NCI-H187 (cell line): ENCODE measurements around the gene TMEM86B.
A peak's percentile ranks its signal among the peaks of the same experiment; 100 is the strongest.

Source experiments
- DNase-seq, 2 experiments: peaks; one replicate each; lab custom pipeline; 2025; lab: John Stamatoyannopoulos, UW

Gene TMEM86B

DNA sequence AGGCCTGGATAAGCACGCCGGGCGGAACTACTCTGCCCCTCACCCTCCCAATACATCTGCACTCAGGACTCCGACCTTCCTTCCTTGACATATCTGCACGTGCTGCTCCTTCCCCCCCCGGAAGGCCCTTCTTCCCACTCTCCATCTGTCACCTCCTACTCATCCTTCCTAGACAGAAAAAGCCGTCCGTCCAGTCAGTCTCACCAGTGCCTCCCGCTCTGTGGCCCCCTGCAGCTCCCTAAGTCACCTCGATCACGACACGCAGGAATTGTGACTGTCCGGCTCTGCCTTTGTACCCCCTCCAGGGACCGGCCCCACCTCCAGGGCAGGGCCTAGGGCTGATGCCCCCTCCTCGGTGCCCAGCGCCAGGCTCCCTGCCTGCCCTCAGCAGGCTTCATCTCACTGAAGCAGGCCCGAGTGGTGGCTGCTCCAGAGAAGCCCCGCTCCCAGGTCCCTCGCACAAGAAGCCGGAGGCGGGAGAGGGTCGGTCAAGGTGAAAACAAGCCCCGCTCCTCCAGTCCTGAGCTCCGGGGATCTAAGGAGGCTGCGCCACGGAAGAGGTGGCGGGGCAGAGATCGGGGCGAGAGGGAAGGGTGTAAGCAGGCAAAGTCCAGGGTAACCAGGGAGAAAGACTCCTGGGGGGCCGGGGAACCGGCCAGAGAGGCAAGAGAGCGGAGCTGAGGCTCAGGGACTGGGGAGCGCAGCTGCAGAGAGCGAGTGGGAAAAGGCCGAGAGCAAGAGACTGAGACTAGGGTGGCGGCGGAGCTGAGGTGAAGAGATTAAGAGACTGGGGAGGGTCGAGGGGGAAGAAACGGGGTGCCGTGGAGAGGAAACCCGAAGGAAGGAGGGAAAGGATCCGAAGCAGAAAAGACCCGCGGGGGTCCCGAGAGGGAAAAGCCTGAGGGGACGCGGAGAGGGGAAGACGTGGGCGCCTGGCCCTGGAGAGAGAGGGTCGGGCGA is 29.2 kb upstream of the TMEM86B start:
- no peak for DNase-seq

DNA sequence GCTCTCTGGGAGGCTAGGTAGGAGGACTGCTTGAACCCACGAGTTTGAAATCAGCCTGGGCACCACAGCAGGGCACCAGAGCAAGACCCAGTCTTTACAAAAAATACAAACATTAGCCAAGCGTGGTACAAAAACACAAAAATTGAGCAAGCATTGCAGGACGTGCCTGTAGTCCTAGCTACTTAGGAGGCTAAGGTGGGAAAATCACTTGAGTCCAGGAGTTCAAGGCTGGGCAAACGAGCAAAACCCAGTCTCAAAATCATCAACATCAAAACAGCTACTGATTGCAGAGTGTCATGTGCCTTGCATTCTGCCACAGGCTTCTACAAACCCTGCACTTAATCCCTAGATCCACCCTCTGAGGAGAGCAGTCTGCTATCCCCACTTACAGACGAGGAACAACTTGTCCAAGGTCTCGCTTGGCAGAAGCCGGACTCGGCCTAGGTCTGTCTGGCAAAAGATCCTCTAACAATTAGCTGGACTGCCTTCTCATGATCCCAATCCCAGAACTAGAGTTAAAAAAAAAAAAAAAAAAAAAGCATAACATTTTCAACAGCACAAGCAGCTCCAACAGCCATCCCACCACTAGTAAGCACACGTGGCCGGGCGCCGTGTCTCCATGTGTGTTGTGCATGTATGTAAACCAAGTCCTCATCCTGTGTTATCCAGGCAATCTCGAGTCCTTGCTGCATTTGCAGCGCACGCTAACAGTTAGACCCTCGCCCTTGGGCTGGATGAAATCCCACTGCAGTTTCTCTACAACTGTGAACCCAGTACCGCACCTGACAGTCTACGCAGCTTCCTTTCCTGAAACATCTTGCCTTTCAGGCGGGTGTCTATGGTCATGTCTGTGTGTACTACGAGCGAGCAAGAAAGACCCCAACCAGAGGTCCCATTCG is 28.2 kb upstream of the TMEM86B start:
- DNase-seq = no peak

DNA sequence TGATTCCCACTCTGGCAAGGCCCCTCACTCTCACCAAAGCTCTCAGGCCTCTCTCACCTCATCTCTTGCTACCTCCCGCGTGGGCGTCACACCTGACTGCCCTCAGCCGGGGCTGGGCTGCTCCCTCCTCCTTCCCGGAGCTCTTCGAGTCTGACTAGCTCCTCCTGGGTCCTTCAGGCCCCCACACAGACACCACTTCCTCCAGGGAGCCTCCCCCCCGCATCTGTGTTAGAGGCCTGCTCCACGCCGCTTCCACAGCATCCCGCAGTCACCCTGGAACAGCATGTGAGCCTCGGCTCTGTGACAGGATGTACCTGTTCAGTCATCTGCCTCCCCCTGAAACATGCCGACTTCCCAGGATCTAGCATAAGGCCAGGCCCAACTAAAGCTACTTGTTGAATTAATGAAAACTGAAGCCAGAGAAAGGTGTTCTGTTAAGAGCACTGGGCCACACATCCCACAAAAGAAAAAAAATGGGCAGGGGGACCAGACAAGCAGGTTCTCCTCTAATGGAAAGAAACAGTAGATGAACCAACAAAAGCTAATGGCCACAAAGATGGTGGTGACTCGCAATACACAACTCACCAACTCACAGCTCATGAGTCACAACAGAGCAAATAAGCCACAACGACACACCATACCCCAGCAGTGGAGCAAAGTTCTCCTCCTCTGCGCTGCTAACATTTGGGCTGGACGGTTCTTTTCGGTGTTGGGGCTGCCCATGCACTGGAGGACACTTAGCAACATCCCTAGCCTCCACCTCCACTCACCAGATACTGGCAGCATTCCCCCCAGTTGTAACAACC is 27.3 kb upstream of the TMEM86B start:
- DNase-seq = no peak

DNA sequence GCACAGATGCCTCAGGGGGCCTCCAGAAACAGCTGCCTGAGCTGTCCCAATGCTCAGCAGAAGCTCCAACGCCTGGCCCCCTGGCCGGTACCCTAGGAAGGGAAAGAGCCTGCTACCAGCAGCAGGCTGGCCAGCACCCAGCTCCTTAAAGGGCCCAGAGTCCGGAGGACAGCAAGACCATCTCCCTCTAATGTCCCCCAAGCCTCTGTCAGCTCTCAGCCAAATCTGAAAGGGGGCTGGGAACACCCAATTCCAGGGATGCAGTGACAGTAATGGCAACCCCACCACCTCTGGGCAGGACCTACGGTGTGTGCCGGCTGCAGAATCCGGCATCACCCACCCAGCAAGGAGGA is 26.0 kb upstream of the TMEM86B start:
- DNase-seq = no peak

DNA sequence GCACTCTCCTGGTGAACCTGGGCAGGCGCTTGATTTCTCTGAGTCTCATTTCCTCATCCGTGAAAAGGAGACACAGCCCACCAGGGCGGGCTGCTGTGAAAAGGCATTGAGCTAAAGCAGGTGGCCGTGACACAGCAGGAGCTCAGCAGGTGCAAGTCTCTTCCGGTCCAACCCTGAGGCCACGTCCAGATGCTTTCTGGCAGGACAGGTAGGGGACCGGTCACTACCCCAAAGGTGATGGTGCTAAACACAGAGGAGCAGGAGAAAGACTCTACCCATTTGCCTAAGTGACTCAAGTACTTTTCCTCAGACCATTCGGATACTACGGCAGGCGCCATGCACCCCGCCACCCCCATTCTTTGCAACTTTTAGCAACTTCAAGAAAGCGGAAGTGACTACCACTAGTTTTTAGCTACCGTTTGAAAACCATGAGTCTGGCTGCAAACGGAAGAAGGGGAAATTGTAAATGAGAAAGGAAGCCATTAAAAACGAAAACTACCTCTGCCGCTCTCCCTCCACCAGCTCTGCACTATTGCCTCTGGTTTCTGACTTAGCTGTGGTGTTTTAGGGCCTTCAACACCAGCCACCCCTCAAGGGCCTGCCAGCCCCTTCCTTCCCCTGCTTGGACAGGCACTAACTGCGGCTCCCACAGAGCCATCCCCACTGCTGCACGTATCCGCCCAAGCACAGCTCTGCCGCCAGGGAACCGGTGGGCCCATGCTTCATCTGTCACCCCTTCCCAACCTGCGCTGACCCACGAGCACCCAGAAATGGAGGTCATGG is 25.5 kb upstream of the TMEM86B start:
- peak in 1 of 2 experiments; percentile 10 for DNase-seq

DNA sequence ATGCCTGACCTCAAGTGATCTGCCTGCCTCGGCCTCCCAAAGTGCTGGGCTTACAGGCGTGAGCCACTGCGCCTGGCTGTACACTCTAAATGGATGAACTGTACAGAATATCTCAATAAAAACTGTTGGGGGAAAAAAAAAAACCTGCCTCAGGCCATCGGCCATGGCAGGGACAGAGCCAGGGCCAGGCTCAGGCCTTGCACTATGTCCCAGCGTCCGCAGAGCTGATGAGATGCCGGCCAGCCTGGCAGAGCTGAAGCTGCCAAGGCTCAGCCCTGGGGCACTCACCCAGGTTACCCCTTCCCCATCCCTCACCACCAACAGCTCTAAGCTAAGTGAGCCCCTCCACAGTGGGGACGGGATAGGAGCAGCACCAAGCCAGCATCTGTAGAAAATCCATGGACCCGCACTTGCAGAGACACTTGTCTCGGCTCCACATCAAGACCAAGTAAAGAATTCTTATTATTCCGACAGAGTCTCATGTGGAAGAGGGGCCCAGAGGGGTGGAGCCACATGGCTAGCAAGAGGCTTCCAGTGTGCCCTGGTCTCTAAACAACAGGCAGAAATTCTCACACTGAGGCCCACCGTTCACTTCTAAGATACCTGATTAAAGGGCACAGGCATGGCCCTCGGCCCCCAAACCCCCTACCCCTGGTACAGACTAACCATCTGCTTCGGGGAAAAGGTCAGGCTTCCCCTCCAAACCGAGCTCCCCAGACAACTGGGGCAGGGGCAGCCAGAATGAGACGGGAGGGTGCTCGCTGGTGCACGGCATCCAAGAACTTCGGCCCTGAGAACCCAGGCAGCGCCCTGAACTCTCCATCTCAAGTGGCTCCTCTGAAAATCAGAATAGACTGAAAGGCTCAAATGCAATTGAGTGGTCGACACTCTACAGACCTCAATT is 24.4 kb upstream of the TMEM86B start:
- no peak for DNase-seq

DNA sequence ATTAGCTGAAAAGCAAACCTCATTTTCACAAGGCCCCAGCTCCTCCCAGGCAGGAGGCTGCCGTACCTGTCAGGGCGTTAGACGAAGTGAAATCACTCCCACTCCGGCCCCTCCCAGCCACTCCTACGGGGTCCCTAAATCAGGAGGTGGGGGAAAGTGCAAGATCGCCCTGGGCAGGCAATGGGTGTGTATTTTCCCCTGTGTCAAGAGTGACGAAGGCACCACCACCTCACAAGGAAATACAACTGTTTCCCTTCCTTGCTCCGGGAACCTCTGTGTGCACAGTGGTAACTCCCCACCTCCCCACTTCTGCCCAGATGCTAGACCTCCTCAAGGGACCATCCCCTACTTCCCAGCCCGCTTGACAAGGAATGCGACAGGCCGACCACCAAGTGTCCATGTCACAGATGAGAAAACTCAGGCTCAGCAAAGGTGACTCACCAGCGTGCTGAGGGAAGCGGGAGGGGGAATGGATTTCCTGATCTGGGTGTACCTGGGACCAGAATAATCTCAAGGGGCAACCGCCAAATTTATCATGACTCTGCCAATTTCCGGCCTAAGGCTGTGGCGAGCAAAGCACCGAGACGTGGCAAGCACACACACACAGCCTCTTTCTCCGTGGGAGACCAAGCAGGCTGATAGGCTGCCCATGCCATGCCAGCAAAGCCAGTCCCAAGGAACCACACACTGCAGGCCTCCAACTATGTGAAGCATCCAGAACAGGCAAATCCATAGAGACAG is 22.9 kb upstream of the TMEM86B start:
- DNase-seq = no peak

DNA sequence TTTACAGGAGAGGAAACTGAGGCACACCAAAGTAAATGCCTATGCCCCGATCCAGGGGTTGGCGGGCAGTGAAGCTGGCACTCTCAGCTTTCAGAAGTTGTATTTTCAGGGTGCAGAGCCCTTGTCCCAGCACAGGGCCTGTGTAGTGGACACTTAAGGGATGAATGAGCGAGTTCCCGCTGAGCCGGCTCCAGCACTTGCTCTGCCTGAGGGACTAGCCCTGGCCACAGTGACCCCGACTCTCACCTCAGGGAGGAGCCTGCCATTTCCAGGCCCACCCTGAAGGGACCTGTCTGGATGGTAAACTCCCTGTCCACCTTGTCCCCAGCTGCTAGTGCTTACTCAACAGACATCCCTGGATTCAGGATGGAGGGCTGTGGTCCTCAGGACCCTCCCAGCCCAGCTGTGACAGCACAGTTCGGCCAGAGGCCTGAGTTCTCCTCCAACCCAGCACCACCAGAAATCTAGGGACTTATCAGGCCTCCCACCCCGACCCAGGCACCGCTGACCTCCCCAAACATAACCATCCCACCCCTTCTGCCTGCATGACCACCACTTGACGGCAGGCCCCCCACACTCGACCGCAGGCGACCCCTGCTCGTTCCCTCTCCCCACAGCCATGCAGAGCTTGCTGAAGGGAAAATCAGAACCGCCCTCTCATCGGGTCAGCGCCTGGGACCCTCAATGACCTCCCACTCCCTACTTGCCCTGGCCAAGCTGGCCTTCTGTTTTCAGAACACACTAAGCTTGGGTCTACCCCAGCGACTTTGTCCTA is 21.9 kb upstream of the TMEM86B start:
- no peak for DNase-seq

DNA sequence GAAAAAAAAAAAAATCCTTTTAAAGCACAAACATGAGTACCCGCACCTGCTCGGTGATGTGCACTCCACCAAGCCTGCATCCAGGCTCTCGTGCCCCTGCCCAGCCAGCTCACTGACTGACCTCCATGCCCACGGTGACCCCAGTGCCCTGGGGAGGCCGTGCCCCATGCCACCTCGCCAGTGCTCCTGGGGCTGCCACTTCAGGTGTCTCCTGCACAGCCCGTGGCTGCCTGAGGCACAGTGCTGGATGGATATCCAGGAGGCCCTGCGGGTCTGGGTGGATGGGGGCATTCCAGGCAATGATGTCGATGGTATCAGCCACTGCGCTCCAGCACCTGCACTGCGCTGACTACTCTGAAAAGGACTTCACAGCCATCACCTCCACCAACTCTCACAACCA is 21.3 kb upstream of the TMEM86B start:
- no peak for DNase-seq

DNA sequence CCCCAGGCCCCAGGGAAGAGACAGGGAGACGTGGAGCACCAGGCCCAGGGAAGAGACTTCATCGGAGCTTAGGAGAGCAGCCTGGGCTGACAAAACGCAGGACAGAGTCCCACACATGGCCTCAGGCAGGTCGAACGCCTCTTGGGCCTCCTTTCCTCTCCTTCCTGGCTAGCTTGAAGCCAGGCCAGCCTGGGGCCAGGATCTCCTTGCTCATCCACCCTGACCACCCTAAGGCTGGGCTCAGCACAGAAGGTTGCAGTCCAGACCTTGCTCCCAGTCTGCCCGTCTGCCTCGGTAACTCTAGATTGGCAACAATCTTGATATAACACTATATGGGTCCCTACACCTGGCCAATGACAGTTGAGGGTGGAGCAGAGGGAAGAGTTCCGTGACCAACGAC is 20.1 kb upstream of the TMEM86B start:
- DNase-seq = no peak

DNA sequence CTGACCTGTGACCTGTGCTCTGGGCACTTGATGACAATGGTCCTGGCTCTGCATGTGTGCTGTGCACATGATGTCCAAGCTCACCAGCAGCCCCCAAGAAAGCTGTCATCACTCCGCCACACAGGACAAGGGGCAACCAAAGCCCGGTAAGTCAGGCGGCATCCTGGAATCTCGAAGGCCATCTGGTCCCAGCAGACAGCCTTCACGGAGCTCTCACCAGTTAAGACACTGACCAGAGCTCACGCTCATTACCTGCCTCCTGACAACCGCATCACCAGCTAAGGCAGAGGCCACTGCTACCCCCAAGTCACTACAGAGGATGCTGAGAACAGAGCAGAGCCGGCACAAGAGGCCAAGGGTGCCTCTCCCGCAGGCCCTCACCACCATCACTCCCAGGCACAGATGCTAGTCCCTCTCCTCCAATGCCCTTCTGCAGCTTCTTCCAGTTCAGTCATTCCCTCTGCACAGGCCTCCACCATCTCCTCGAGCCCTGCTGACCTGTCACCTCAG is 19.7 kb upstream of the TMEM86B start:
- DNase-seq = no peak

DNA sequence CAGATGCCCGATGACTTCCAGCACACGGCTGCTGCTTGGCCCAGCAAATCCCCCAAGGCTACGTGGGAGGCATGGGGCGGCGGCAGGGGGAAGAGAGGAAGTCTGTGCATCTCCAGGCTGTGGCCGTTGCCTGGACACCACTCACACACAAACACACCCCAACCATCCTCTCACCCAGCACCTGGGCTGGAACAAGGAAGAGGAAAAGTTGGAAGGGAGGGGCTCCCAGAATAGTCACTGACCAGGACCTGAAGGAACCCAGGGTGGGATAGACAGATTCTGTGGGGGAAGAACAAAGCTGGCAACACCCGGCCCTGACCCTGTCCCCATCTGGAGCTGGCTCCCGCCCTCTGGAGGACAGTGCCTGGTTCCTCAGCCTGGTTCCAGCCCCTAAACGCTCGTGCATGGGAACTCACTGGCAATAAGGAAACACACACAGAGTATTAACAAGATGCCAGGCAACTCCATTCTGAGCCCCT is 19.1 kb upstream of the TMEM86B start:
- DNase-seq = no peak

DNA sequence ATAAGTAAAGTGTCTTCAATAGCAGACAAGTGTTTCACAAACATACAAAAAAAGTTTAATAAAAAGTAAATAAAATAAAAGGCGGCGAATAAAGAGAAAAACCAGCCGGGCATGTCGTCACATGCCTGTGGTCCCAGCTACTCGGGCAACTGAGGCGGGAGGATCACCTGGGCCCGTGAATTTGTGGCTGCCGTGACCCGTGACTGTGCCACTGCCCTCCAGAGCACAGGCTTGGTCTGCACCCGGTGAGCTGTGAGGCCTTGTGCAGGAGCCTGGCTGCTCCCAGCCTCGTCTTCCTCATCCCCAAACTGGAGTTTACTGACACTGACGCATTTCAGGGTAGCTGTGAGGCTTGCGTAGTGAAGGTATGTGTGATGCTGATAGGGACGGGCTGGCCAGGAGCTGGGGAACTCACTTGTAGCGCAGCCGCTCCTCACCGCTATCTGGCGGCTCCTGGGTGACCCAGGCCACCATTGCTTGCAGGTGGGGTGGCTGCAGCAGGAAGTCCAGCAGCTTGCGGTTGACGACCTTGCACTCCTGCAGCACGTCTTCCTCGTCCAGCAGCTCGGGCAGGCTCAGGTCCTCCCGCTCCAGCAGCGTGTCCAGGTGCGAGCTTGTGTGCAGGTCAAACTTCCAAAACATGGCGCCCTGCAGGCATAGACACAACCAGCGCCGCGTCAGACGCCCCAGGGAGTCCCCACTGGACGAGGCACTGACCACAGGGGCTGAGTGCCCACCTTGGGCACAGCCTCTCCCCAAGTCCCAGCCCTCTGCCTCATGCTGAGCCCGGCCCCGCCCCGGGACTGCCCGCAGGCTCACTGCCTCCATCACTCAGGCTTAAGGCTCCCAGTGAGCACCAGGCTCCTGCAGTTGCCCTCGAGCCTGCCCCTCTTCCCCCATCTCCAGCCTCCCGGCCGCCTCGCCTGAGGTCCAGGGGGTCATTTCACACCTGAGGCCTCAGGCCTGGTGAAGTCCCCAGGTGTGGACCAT is 18.2 kb upstream of the TMEM86B start:
- no peak for DNase-seq

DNA sequence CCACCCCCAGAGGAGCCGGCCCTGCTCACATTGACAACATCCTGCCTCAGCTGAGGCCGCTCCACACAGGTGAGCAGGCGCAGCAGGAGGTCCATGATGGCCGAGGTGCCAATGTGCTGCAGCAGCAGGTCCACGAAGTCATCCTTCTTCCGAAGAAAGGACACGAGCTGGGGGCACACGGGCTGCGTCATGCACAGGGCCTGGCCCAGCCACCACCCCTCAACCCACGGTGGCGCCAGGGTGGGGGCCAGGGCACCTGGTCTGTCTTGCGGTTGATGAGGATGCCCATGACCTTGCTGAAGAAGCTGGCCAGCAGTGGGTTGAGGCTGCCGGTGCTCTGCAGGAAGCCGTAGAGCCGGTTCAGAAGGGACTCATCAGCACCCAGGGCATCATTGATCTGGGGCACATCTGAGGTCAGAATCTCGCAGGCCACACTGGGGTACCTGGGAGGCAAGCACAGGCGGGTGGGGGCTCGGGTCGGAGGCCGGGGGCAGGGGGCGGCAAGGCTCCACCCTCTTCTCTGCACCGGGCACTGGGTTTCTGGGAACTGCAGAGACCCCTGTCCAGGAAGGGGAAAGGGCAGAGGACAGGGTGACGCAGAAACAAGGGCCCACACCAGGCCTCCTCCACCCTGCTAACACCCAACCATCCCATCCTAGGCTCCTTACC is 16.8 kb upstream of the TMEM86B start:
- DNase-seq = no peak

DNA sequence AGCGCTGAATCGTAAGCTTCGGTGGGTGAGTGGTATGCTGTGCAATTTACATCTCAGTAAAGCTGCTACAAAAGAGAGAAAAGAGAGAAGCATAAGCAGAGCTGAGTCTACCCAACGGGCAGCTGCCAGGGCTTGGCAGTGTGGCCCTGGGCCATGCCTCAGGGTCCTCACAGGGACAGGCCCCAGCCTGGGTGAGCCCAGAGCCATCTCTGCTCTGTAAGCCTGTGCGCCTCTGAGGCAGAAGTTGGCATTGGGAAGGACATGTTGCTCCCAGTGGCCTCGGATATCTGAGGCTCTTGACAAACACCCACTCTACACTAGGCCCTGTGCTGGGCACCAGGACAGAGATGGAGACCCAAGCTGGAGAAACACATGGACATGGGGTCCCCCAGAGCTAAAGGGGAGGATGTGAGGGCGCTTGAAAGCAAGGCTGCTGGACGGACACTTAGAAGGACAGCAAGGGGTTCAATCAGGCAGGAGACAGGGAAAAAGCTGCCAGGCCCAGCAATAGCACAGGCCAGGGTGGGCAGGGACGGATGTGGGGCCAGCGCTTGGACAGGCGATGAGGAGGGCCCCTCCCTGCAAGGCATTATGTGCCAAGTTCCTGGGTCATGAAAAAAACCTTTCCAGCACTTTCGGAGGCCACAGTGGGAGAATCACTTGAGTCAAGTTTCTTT is 15.6 kb upstream of the TMEM86B start:
- no peak for DNase-seq

DNA sequence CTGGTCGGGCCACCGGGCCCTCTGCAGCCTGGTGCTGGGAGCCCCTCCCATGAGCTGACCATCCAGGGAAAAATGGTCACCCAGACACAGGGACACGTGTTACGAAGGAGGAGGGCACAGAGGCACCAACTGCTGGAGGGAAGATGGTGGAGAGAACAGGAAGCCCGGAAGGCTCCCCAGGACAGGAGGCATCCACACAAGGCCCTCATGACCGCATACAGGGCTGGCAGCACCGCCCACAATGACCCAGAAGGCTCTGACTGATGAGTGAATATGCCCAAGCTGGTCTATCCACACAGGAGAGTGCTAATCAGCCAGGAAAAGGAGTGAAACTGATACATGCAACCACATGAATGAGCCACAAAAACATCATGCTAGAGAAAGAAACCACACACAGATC is 14.0 kb upstream of the TMEM86B start:
- no peak for DNase-seq
